COLO668 (cell line): ENCODE results near the gene ARHGAP22.
A peak's percentile ranks its signal among the peaks of the same experiment; 100 is the strongest.

ENCODE experiments used
- DNase-seq: peaks from one replicate; lab custom pipeline; 2025; ENCODE audit not compliant: unreplicated experiment; lab: John Stamatoyannopoulos, UW

Gene ARHGAP22

DNA sequence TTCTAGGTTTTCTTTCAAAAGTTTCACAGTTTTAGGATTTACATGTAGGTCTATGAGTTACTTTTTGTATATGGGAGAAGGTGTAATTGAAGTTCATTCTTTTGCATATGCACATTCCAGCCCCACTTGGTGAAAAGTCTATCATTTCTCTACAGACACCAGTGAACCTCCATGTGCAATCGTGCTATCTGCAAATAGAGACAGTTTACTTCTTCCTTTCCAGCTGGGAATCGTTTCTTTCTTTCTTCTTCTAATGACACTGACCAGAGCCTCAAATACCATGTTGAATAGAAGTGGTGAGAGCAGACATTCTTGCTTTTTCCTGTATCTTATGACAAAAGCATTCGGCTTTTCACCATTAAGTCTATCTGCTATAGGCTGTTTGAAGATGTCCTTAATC is 122.7 kb downstream of the ARHGAP22 start:
- DNase-seq: no peak

DNA sequence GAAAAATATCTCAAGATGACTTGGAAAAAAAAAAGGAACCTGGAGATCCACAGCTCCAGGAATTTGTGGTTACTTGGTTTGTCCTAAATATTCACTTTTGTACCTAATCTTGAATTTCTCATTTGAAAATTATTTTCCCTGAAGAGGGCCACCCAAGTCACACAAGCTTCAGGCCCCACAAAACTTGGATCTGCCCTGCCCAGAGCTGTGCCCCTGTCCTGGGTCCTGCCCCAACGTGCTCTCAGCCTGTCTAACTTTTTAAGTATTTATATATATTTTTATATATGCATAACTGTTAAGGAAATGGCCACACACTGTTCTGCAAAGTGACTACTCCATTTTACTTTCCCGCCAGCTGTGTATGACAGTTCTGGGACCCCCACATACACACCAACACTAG is 123.5 kb downstream of the ARHGAP22 start:
- DNase-seq: no peak

DNA sequence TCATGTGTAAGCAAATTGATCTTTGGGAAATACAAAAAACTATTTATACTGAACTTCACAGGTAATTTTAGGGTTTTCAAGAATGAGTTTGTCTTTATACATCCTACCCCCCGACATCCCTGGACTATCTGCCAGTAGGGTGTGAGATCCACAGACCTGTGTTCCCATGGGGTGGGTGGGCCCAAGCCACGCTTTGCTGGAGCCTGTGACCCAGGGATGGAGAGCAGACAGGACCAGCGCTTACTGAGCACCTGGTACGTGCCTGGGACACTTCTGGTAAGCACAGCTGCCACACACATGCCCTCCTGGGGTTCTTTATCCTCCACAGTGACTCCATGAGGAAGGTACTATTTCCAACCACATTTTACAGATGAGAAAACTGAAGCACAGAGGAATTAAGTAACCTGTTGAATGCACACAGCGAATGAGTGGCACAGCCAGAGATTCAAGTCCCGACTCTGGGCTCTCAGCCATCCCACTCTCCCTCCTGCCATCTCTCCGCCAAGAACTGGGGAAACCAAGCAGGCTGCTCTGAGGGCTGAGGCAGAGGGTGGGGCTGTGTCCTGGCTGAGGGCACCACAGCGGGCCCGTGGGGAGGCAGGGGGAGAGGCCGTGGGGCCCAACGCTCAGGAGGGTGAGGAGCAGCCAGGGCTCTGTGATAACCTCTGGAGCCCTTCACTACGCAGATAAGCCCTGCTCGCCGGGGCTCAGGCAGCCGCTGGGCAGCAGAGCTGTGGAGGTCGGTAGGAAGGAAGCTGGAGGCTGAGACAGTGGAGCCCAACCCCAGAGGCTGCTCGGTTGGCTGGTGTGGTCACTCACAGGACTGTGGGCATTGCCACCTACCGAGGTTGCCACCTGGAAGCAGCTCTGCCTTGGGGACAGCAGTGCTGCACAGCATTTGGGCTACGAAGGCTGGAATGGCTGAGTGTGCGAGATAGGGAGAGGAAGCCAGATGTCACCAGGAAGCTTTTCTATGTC is 124.2 kb downstream of the ARHGAP22 start:
- no peak for DNase-seq

DNA sequence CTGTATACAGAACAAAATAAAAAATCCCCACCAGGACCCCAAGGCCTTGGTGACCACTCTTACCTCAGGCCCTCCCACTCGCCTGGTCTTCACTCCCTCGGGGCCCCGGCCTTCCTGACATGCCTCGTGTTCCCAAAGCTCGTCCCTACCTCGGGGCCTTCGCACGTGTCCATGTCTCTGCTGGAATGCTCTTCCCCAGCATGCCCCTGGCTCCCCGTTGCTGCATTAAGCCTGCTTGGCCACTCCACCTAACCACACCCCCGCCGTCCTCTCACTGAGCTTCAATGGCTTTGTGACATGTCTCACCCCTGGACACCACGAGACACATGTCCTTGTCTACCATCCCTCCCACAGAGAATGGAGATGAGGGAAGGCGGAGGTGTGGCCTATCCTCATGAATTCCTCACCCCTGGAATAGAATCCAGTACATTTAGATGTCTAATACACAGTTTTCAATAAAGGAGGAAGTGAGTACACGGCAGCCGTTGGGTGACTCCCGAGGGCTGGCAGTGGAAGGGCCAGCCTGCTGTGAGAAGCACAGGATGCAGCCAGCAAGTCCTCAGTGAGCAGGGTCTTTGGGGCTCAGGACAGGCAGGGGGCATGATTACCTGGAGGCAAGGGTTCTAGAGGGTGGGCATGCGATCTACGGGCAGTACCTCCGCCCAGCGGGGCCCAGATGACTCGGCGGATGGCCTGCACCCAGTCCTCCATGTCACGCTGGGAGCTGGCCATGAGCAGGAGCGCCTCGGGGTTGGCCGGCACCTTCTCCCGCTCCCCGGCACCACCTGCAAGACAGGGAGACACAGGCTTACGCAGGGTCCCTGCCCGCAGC is 125.7 kb downstream of the ARHGAP22 start:
- no peak for DNase-seq

DNA sequence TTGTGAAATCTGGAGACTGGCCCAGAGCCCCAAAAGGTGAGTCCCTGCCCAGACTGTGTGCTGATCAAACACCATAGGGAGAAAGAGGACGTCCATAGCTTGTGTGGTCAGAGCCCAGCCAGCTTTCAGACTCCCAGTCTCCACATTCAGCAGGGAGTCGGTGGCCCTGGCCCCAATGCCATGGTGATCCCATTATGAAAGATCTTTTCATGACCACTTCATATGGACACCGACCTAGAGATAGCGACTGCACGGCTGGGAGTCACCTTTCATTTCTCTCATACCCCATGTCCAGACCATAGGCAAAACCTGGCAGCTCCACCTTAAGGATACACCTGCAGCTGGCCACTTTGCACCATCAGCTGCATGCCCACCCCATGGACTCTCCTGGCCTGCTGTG is 126.4 kb downstream of the ARHGAP22 start:
- DNase-seq: no peak

DNA sequence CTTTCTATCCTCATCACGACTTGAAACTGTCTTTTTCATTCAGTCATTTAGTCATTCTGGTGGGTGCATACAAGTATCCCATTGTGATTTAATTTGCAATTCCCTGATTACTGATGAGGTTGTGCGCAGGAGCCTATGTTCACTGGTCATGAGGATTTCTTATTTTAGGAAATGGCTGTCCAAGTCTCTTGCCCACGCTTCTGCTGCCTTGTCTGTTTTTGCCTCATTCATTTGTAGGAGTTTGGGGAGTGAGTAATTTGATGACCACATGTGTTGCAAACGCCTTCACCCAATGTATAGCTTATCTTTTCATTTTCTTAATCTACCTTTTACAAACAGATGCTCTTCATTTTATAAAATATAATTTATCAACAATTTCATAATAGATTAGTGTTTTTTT is 127.3 kb downstream of the ARHGAP22 start:
- DNase-seq: no peak

DNA sequence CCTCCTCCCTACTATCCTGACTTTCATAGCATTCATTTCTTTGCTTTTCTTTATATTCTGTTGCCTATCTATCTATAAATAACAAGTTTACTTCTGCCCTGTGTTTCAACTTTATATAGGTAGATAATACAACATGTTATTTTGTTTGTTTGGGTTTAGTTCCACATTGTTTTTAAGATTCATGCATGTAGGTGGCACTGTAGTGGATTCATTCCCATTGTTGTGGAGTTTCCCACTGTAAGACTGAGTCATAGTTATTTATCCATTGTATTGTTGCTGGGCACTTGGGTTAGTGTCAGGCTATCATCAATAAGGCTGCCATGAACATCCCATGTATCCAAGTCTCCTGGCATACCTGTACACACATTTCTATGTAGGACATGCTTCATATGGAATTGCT is 127.7 kb downstream of the ARHGAP22 start:
- no peak for DNase-seq

DNA sequence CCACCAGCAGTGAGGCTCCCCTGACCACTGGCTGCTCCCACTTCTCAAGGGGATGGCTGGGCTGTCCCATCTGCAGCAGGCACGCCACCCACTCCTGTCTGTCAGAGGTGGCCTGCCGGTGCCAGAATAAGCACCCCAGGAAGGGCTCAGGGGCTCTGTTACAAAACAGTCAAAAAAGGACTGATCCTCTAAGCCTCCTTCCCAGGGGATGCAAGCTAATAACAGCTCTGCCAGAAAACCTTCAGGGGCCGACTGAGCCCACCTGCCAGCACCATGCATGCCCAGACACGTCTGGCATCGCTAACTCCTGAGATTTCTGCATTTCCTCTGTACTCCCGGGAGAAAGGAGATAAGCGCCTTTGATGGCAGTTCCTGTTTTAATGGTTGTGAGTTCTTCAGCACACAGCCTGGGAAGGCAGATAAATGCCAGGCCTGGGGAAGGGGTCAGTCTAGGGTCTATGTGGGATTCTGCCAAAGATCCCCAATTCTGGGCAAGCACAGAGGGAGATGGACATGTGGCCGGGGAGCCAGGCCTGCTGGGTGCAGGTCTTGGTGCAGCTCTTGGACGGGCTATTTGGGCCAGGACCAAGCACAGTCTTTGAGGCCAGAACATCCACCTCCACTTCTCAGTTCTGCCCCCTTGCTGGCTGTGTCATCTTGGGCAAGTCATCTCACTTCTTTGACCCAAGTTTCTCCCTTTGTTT is 128.4 kb downstream of the ARHGAP22 start:
- DNase-seq: no peak

DNA sequence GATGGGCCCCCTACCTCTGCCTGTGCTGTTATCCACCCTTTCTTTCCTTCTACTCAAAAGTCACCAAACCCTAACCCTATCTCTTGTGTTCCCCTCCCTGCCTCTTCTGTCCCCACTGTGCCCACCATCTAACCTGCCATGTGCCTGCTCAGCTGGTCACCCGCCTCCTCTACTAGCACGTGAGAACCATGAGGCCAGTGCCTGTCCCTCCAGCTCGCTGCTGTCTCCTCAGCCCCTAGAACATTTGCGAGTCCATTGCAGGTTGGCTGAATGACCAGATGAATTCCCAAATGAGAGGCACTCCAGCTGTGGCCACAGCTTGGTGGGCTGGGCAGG is 129.0 kb downstream of the ARHGAP22 start:
- no peak for DNase-seq

DNA sequence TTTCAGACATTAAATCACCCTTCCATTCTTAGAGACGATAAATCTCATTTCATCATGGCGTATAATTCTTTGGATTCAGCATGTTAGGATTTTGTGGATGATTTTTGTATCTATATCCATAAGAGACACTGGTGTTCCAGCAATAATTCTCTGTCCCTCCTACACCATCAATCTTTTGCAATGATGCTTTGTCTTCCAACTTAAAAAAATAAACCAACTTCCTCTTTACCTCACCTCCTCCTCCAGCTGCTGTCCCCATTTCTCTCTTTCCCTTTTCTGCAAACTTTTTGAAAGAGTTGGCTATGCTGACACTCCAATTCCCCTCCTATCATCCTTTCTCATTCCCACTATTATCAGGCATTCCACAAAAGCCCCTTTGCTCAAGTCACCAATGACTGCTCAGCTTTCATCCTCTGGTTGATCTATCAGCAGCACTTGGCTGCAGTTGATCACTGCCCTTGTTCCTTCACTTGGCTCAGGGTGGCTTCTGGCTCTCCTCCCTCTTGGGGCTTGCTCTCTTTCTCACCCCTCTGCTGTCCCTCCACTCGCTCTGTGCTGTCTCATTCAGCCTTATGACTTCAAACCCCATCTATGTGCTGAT is 130.0 kb downstream of the ARHGAP22 start:
- no peak for DNase-seq

DNA sequence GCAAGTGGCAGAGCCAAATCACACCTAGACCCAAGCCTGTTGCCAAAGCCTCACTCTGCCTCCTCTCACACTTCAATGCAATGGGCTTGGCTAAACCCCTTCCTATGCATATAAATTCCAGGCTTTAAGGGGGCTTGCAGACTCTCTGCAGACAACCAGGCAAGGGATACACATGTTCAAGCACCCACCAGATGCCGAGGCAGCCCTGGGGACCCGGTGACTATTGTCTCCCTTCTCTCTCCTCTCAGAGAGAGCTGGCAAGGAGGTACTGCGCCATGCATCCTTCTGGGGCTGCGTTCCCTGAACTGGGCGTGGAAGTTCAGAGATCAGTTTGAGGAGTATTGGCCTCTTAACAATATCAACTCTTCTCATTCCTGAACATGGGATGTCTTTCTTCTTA is 131.2 kb downstream of the ARHGAP22 start:
- DNase-seq: no peak

DNA sequence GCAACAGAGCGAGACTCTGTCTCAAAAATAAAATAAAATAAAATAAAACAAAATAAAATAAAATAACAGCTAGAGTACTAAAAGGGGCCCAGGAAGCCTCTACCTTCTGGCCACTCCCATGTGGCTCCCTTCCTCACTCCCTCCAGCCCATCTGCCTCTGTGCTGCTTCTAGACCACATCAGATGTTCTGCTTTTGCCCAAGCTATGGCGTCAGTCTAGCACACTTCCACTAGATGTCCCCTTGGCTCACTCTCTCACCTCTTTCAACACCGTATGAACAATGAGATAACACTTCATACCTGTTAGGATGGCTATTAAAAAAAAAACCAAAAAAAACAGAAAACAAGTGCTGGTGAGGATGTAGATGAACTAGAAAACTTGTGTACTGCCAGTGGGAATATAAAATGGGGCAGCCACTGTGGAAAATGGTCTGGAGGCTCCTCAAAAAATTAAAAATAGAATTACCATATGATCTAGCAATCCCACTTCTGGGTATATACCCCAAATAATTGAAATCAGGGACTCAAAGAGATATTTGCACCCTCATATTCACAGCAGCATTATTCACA is 132.3 kb downstream of the ARHGAP22 start:
- no peak for DNase-seq

DNA sequence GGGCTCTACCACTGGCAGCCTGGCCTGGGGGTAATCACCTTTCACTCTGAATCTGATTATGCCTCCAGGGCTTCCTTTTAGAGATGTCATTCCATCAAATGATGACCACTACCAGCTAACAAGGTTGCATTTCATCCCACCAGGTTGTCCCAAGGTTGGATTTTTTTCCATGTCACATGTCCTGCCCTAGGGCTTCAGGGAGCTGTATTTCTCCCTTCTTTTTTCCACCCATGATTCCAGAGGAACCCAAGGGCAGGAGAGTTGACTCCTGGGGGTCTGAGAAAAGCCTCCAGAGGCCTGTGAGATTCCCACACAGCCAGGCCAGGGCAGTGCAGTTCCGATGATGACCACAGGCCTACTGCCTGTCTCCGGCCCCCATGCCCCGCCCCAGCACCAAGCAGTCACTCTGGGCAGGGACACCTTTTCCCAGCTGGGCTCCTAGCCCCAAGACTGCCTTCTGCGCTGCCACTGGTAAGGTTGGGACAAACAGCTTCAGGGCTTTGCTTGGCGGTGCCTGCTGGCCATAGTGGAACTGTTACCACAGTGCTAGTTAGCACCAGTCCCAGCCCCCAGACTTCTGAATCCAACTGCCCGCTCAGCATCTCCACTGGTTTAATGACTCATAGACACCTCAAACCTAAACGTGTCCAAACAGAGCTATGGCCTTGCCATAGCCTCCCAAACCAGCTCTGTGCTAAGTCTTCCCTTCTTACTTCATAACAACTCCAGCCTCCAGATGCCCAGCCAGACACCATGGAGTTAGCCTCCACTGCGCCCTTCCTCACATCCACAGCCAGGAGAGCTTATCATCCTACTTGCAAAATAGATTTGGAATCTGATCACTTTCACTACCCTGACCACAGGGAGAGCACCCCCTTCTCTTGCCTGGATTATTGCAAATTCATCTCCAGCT is 133.7 kb downstream of the ARHGAP22 start:
- no peak for DNase-seq

DNA sequence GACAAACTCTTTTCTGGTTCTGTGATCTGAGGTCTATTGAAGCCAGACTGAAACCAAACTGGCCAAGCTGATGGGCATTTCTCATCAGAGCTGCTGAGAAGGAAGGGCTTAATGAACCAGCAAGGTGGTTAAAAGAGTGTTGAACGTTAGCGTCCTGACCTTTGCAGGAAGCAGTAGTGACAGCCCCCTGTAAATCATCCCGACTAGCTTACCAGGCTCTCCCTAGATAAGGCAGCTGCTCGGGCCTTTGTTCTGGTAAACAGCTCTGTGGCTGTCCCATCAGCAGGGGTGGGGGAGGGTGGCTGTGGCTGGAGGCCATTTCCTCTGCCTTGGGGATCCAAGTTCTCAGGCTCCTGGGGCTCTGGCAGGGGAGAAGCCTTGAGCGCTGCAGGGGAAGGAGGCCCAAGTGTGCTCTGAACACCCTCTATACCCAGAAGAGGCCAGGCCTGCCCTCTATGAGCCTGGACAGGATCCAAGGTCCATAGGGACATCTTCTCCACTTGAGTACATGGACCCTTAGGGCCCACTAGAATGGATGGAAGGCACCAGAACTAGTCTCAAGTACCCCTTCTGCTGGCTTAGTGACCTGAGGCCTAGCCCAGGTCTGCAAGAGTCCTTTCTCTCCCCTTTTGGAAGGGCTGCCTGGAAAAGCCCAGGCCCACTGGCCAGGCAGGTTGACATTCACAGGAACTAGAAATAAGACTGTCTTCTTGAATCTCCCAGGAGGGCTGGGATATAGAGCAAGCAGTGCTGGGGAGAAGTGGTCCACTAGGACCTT is 134.6 kb downstream of the ARHGAP22 start:
- DNase-seq: peak; percentile 23

DNA sequence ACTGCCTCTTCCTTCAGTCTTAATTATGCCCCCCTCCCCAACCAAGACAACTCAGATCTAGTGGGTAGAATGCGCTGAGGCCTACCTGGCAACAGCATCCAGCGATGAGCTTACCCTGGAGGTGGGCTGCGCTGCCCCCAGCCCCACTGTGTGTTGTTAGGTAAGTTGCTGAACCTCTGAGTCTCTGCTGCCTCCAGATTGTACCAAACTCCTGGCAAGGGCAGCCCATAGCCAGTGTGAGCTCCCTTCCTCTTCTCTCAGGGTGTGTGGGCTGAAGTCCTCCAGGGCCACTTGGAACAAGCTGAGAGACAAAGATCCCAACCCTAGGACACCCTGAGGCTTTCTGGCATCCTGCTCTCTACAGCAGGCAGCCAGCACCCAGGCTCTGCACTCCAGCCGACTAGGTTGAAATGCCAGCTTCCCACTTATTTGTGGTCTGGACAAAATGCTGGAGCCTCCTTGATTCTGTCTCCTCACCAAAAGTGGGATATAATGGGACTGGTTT is 135.3 kb downstream of the ARHGAP22 start:
- no peak for DNase-seq

DNA sequence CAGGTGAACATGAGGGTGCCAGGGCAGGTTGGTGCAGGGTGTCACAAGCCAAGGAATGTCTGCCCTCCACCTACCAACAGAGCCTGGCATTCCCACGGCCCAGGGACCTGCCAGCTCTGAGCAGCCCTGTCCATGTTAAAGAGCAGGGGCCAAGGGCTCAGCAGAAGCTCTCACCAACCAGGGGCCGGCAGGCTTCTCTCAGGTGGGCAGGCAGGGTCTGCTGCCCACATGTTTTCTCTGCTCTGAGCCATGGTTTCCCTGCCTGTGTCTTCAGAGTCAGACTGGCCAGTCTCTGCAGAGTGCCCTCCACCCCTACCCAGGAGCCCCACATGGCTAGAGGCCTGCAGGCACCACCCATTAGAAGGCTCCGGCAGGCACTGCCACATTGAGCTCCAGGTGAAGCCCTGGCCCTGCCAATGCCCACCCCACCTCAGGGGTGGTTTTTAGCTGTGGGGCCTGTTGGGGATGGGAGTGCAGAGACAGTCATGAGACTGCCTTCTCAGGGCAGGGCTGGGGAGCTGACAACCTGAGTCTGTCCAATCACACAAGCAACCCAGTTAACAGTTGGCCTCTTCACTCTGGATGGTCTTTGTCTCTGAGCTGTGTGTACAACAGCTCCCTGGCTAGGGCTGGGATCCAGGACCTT is 135.9 kb downstream of the ARHGAP22 start:
- DNase-seq: no peak

DNA sequence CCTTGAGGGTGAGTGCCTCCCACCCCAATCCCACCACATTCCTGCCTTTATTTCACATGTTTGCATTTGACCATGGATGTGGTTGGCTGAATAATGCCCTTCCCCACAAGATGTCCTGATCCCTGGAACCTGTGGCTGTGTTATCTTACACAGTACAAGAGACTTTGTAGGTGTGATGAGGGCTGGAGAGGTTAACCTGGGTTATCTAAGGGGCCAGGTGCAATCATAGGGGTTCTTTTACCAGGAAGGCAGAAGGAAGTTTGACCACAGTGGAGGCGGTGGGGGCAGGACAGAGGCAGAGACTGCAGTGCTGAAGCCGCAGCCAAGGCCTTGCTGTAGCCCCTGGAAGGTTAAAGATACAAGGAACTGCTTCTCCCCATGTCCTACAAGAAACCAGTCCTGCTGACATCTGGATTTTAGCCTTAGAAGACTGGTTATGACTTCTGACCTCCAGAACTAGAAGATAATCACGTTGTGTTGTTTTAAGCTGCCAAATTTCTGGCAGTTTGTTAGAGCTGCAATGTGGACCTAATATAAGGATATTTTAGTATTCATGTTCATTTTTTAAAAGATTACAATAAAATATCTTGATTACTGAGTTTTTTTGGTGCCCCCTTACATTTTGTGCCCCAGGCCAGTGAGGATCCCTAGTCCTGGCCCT is 136.6 kb downstream of the ARHGAP22 start:
- no peak for DNase-seq

DNA sequence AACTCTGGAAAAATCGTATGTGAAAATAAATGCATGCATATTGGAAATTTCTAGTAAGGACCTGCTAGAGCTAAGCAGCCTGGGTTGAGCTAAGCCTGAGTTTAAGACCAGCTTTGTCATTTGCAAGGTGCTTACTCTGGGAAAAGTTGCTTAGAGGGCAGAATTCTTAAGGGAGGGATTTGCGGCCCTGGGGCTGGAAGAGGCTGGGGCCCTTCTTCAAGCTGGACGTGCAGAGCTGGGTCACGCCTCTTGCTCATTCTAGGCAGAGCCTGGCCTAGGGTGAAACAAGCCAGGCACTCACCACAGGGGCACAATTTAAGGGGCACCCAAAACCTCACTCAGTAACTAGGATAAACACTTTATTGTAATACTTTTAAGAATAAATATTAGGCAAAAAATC is 137.2 kb downstream of the ARHGAP22 start:
- DNase-seq: no peak
